GM19455 (cell line): ENCODE data around the gene NTN5.
"Not testable (repeated sequence)": the region's sequence is repeated elsewhere in the genome, so short reads cannot be mapped to it uniquely, and the experiment has no call there.

Source experiments
- ATAC-seq: cut with Tn5 transposase; IDR thresholded peaks from one replicate; pipeline ENCODE4 v1.9.1; 2021; ENCODE audit not compliant: unreplicated experiment

The NTN5 gene

DNA sequence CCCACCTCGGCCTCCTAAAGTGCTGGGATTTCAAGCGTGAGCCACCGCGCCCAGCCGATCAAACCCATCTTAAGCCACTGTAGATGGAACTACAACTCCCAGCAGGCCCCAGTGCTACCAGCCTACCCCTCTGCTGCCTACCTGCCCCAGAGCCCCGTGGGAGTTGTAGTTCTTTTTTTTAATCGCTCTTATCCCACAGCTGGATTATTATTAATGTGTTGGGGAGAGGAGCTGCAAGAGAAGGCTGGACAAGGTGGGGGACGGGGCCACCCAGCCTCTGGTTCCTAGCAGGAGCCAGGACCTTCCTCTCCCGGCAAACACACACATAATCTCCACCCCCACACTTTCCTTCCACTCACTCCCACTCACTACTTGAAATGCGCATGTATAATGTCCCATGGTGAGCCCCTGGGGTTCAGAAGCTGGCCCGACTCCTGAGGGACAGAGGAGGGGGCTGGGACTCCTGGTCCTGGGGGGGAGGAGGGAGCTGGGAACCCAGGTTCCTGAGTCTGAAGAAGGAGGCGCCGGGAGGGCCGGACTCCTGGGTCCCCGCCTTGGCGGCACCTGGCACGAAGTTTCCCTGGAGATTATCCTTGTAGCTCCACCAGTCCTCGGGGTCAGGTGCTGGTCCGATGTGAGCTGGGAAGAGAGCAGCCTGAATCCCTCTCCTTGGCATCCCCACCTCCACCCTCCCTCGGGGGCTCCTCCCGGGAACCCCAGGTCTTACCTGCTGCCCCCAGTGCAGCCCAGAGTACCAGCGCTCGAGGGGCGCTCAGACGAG is 27.8 kb downstream of the NTN5 start:
- ATAC-seq, result no peak

DNA sequence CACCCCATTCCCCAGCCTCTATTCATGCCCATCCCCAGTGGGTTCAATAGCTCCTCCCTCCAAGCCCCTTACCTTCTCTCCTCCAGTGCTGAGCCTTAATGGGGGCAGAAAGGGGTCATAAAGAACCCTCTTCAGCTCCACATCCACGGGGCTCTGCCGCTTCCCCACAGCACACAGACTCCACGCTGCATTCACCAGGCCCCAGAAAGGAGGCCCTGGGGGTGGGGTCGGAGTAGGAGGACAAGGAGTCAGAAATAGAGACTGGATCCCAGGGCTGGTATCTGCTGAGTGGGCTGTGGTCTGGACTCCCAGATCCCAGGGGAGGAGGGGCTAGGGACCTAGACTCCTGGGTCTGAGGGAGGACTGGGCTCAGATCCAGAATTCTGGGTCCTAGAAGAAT is 28.5 kb downstream of the NTN5 start:
- ATAC-seq, result no peak

DNA sequence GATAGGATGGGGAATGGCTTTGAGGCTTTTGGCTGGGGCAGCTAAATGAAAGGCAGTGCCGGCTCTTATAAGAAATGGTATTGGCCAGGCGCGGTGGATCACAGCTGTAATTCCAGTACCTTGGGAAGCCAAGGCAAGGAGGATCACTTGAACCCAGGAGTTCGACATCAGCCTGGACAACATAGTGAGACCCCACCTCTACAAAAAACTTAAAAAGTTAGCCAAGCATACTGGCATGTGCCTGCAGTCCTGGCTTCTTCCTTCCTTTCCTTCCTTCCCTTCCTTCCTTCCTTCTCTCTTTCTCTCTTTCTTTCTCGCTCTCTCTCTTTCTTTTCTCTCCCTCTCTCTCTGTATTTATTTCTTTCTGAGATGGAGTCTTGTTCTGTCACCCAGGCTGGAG is 30.0 kb downstream of the NTN5 start:
- no peak for ATAC-seq

DNA sequence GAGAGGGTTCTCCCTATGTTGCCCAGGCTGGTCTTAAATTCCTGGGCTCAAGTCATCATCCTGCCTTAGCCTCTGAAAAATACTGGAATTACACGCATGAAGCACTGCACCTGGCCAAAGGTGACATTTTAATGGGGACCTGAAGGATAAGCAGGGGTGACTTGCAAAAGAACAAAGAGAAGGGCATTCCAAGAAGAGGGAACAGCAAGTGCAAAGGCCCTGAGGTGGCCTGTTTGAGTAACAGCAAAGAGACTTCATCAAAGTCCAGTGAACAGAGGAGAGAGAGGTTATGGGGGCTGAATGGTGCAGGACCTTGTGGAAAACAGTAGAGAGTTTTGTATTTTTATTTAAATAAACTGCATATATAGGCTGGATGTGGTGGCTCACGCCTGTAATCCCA is 31.0 kb downstream of the NTN5 start:
- no peak for ATAC-seq

DNA sequence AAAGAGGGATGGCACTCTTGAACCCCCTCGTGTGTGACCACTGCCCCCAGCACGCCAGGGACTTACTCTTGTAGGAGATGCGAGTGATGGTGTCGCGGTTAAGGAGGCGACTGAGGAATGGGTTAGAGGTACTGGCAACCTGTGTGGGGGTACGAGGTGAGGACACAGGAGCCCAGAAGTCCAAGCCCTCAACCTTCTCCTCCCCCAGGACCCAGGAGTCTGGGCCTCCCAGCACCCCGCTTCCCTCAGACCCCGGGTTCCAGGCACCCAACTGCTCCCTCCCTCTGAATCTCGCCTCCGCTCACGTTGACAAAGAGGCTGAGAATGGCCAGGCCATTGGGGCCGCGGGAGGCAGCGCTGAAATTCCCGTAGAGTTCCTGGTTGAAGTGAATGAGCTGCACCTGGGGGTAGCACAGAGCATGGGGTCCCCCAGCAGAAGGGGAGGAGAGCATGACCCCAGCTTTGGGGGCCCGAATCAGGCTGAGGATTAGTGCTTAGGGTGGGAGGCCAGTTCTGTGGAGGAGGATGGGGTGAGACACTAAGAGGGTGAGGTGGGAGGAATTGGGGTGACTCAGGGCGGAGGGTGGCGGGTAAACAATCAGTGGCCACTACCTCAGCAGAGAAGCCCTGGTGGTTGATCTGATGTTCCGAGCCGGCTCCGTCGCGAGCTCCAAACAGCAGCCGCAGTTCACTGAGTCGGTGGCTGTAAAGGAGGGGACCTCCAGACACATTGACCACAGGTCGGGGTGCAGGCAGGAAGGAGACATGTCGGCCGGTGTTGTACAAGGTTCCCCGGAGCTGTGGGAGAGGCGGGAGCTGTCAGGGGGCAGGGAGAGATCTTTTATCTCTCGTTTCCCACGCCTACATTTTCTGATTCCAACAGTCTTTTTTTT is 33.1 kb downstream of the NTN5 start:
- no peak for ATAC-seq

DNA sequence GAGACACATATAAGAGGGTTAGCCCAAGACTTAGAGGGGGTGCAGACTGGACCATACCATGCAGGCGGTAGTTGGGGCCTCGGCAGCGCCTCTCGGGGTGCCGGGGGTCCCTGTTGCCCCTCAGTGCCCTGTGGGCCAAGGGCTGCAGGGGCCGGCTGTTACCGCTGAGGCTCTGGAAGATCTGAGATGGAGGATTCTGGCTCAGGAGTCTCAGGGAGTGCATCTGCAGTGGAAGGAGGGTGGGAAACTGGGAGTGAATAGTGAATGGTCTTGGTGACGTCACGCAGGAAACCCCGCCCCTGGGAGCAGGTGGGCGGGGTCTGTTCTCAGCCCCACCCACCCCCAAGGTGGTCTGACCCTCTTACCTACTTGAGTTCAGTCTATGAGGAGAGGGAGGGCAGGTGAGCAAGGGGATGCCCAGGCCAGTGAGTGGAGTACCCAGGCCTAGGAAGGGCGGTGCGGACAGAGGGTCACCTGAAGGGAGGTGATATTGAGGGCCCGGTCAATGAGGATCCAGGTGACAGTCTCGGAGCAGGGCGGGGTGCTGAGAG is 33.9 kb downstream of the NTN5 start:
- no peak for ATAC-seq

DNA sequence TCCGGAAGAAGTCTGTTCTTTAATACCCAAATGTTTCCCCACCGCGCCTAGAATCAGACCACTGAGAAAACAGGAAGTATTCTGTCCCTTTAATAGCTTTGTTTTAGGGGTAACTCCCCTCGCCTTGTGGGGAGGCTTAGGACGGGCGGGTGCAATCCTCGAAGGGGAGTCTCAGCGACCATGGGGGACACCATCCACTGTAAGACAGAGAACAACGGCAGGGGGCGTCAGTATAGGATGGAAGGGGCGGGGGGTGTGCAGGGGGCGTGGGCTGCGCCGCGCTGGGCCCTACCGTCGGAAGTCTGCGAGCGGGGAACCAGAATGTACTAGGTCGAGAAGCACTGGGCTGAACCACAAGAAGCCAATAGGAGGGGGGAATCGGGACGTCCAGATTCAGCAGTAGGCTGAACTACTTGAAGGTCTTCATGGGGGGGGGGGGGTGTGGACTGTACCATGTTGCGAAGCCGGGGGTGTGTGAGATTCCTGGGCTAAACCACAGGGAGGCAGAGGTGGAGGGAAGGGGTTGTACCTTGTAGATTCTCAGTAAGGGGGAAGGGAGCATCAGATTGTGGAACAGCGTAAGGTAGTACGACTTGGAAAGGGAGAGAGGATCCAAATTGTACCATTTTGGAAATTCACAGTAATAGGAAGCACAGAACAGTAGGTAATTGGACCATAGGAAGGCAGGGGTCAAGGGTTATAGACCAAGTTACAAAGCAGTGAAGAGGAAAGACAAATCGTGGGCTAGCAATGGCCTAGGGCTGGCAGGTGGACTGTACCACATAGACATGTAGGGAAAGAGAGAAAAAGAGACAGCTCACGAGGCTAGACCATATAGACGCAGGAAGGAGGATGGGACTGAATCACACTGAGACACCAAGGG is 34.6 kb downstream of the NTN5 start:
- peak; percentile 10 for ATAC-seq

DNA sequence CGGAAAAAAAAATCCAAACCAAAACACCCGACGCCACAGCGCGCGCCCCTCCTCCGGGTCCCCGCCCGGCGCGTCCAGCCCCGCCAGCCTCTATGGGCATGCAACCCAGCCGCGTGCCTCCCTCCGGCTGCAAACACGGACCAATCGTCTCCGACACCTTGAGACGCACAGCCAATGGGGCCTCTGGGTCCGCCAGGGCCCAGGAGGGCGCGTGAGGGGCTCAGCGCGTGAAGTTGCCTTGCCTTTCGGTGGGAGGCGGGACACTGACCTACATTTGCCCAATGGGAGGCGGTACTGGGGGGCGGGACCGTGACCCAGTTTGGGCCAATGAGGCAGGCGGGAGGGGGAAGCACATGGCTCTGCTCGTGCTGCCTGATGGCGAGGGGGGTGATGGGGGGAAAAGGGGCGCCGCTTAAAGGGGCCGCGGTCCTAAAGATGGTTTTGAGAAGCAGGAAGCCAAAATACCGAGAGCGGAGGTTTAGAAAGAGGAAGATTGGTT is 35.3 kb downstream of the NTN5 start:
- peak; percentile 67 for ATAC-seq

DNA sequence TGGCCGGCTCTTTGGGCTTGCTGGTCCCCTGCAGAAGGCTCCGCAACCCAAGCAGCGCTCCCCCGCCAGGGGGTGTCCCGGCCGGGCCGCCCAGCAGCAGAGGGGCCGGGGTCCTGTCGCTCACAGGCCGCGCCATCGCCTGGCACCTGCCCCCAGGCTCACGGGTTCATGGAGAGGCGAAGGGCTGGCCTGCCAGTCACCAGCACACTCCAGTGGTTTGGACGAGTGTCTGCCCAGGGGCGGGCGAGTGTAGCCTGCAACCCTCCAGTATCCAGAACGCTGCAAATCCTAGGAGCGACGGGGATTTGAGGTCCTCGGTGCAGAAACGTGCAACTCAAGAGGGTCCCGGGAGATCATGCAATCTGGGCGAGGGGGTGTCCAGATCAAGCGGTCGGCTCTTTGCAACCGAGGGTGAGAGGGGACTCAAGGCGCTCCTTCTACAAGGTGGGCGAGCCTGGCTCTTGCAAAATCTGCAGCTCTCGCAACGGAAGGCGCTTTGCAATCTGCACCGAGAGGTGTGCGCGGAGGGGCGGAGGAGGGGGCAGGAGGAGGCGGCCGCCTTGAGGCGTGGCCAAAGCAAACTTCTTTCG is 35.9 kb downstream of the NTN5 start, which contains the start of gene DBP:
TSS of gene DBP (minus strand) at position 521 of the 590 bp plus-strand sequence. CDS start at position 136, 385 bp downstream.
- ATAC-seq, result no peak

DNA sequence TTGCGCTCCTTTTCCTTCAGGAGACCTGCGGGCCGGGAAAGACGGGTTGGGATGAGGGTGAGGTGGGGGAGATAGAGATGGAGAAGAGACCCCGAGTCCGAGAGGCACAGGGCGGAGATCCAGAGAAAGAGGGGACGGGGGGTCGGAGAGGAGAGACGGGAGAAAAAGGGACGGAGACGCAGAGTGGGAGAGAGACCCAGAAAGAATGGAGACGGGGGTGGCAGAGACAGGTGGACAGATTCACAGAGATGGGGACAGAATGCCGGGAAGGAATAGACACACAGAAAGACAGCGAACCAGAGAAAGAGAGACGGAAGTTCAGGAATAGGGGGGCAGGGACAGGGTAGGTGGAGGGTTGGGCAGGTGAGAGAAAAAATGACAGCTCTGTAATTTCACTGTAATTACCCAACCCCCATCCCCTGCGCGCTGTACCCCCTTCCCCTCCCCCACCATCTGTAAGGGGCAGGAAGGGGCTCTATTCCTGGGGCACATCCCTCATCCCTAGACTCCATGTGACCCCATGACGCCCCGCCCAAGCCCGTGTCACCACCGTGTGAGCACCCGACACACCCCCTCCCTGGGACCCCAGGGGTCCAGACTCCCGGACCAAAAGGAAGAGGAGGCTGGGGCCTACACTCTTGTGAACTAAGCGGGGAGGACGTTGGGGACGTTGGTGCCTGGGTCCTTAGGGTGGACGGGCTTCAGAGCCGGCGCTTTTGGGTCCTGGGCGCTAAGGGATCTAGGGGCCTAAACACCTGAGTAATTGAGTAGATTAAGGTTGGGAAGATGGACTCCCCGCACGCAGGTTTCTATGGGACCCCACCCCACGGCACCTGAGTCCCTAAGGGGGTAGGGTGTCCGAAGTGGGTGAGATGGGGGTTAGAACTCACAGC is 36.6 kb downstream of the NTN5 start:
- no peak for ATAC-seq

DNA sequence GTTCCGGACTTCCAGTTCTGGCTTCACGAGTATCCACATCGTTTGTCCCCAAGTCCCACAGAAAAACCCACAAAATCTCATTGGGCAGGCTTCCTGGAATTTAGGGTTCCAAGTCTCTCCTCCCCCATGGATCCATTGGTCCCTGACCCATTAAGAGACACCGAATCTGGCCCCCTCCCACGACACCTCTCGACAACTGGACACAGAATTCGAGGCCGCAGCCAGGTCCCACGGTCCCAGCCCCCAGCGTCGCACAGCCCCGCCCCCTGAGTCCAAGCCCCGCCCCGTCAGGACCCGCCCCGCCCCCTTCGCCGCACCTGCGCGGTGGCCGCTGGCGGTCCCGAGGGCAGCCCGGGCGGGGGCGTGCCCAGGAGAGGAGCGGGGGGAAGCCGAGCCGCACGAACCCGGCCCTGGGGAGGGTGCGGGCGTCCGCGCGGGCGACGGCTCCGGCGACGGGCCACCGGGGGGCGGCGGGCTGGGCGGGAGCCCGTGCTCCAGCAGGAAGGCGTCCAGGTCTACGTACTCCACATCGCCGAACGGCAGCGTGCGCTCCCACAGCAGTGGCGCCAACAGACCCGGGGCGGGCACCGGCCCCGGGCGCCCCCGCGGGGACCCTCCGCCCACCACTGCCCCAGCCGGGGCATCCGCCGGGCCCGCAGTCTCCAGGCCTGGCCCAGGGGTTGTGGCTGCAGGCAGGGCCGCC is 37.4 kb downstream of the NTN5 start:
- no peak for ATAC-seq

DNA sequence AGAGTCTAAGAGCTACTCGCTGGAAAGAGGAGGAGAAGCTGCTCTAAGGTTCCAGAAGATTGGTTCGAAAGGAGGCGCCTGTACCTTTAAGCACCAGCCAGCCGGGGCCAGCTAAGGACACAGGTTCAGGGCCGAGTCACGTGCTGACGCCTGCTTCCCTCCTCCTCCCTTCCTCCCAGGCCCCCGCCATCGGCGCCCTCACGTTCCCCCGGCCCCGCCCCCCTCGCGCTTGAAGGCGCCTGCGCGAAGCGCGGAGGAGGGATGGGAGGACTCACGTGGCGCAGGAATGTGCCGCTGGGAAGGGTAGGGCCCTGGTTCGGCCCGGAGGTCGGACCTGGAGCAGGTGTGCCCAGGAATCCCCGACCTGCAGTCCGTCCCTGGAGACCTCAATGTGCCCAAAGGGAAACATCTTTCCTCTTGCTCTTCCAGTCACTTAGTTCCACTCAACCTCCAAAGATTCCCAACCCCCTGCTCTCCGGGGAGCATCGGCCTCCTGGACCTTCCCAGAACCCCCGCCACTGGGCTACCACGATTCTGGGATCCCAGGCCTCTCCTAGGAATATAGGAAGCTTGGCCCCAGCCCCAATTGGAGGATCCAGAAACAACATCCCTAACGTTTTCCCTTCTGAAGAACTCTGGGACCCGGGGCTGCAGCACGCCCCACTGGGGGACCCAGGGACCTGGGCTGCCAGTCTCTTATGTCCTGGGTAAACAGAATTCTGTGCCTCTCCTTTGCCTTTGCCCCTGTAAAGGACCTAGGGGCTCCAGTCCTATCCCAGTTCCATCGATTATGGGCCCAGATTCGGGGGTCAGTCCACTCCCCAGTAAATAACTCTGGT is 38.2 kb downstream of the NTN5 start:
- peak; percentile 29 for ATAC-seq

DNA sequence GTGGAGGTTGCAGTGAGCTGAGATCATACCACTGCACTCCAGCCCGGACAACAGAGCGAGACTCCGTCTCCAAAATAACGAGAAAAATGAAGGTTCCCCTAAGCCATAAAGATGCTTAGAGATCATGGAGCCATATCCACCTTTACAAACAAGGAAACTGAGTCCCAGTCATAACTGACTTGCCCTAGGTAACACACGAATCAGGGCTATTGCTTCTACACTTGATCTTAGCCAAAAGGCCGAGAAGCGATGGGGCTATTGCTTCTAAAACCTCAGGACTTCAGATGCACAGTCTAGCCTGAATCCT is 38.8 kb downstream of the NTN5 start:
- no peak for ATAC-seq

DNA sequence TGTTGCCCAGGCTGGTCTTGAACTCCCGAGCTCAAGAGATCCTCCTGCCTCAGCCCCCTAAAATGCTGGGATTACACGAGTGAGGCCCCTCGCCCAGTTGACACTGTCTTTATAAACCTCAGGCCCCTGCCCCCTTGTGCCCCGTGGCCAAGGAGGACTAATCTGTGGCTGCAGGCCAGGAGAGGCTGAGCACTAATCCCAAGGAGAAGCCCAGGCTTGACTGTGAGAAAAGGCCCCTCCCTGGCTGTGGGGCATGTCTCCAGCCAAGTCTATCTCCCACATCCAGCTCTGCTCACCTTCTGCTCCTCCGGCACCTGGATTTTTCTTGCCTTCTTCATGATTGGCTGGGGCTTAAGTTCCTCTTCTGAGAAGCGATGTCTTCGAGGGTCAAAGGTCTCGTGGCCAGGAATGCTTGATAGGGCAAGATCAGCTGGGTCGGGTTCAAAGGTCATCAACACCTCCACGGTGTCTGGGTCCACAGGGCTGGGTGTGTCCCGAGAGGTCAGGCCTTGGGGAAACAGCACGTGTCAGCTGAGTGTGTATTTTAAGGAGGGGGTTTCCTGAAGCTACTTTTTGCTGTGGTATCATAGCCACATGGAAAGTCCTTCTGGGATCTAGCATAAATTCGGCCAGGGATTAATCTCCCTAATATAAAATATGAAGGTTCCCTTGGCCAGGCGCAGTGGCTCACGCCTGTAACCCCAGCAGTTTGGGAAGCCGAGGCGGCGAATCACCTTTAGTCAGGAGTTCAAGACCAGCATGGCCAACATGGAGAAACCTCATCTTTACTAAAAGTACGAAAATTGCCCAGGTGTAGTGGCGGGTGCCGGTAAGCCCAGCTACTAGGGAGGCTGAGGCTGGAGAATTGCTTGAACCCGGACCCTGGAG is 39.4 kb downstream of the NTN5 start:
- ATAC-seq, result no peak

DNA sequence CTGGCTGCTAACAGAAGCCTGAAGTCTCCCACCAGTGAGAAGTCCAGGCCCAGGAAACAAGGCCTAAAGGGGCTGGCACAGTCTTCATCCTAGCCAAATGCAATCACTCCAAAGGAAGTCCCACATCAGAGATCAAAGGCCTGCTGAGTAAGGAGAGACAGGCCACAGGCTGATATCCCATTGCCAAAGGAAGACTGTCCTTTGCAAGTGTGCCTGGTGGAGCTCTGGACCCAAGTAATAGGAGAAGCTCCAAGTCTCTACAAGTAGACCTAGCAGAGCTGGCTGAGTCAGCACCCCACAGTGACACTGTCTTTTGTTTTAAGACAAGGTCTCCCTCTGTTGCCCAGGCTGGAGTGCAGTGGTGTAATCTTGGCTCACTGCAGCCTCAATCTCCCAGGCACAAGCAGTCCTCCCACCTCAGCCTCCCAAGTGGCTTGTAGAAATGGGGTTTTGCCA is 40.1 kb downstream of the NTN5 start:
- no peak for ATAC-seq

DNA sequence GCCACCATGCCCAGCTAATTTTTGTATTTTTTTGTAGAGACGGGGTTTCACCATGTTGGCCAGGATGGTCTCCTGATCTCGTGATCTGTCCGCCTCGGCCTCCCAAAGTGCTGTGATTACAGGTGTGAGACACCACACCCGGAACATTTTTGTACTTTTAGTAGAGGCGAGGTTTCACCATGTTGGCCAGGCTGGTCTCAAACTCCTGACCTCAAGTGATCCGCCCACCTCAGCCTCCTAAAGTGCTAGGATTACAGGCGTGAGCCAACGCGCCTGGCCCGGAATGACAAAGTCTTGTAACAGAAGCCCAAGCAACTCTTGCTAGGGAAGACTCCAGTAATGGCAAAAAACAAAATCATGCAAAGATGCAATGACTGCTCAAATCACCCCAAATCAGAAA is 40.5 kb downstream of the NTN5 start:
- ATAC-seq, result not testable (repeated sequence)

DNA sequence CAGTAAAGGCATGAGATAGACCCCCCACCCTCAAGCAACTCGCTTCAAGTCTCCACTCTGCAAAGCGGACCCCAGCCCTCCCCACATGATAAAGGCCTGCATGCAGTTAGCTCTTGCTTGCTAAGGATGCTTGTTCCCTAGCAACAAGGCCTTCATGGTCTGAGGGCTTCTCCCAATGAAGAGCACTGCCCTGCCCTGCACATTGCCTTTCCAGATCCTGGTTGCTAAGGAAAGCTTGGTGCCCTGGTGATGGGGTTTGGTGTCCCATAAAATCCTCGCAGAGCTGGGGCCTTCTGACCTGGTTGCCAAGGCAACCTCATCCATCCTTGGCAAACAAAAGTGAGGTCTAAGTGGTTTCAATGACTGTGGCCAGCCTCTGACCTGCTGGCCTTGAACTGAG is 41.6 kb downstream of the NTN5 start:
- no peak for ATAC-seq
